Erythroblast (primary cell): ENCODE data around the gene PPP1R8.

ENCODE experiments used
- GATA1 ChIP-seq: IDR thresholded peaks from 2 replicates; pipeline ENCODE4 v1.6.1; 2011; ENCODE audit warnings: low read depth, mild to moderate bottlenecking, control low read depth, low read length, moderate library complexity
- POLR2A ChIP-seq: IDR thresholded peaks from 2 replicates; pipeline ENCODE4 v1.6.1; 2011; ENCODE audit warnings: mild to moderate bottlenecking, low read length

DNA sequence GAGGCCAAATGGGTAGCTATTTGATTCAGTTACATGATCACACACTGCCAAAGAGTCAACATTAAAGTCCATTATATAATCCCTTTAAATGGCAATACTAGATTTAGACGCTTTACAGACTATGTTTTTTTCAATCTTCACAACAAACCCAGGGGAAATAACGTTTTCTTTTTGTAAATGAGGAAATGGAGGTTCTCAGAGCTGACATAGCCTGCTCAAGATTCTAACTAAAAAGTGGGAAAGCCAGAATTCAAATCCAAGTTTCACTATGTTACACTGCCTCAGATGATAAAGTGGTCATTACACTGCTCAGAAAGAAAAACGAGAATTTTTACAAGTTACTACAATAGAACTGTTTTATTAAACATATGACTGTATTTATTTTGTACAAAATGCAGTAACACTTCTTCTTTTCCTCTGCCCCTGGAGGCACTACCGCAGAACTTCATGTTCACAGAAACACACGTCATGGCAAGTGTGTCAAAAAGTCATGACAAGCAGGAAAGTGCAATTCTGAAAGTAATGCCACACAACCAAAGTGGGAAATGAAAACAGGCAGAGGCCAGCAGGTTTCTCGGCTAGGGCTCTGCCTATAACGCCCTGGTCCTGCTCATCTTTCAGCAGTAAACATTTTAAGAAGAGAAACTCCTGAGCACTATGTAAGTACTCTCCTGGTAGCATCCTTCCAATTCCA lies 60.8 kb downstream of the PPP1R8 start:
- TF ChIP-seq POLR2A (no peak), GATA1 (no peak)
